CD4-positive, alpha-beta T cell (primary cell): ENCODE results near the gene FYN. TPM values are rescaled to one million over a fixed set of nuclear protein-coding genes. Genes with fewer than 3 reads are reported as not detected.

Source experiments
- ATAC-seq: fragments of 200-7000 bp; cut with Tn5 transposase; one replicate; pipeline ENCODE4 v1.10.0; 2022; ENCODE audit warnings: mild to moderate bottlenecking; ENCODE audit not compliant: poor library complexity
- CTCF ChIA-PET: fragments of 350-600 bp; sonication (Branson Sonifier 250); formaldehyde crosslinking; loops from one replicate; lab custom pipeline; 2021; ENCODE audit warnings: antibody characterized with exemption, inconsistent platforms; lab: Charles Lee
- POLR2A ChIA-PET: fragments of 350-600 bp; sonication (Branson Sonifier 250); formaldehyde crosslinking; loops from one replicate; lab custom pipeline; 2021; ENCODE audit warnings: antibody characterized with exemption, inconsistent platforms; lab: Charles Lee
- DNase-seq, 14 experiments: peaks; one replicate each; pipeline ENCODE4 v3.0.0-alpha.2; 2013 to 2020; ENCODE audit warnings: mixed read lengths in 2 of 14
- H3K27ac ChIP-seq, 2 donors: one replicate each; pipeline versions ENCODE4 v1.5.1 to v1.7.0; 2013; ENCODE audit warnings: low read length in 2 of 2, low read depth in 1 of 2, mild to moderate bottlenecking in 1 of 2
- H3K27me3 ChIP-seq, 2 experiments: 1 replicate in 1 of 2; 2 replicates in 1 of 2; pipeline versions ENCODE4 v1.6.1 to v1.7.0; 2013; ENCODE audit warnings: low read length in 2 of 2, control low read depth in 1 of 2, mild to moderate bottlenecking in 1 of 2, moderate library complexity in 1 of 2; ENCODE audit not compliant: insufficient read depth in 2 of 2, control insufficient read depth in 1 of 2
- H3K36me3 ChIP-seq: one replicate; pipeline ENCODE4 v1.6.1; 2013; ENCODE audit warnings: low read length, control low read depth; ENCODE audit not compliant: insufficient read depth
- H3K4me1 ChIP-seq: one replicate; pipeline ENCODE4 v1.6.1; 2013; ENCODE audit warnings: low read length, control low read depth; ENCODE audit not compliant: insufficient read depth
- H3K4me3 ChIP-seq: one replicate; pipeline ENCODE4 v1.5.1; 2013; ENCODE audit warnings: mild to moderate bottlenecking, low read length, moderate library complexity
- H3K9me3 ChIP-seq, 2 experiments: 1 replicate in 1 of 2; 2 replicates in 1 of 2; pipeline versions ENCODE4 v1.6.1 to v1.7.0; 2013; ENCODE audit warnings: low read length in 2 of 2, mild to moderate bottlenecking in 2 of 2, control low read depth in 1 of 2, moderate library complexity in 1 of 2; ENCODE audit not compliant: control insufficient read depth in 1 of 2, insufficient read depth in 1 of 2
- H3K27ac Mint-ChIP-seq: one replicate; pipeline ENCODE4 v1.8.0; 2020; ENCODE audit warnings: mixed read lengths
- H3K27me3 Mint-ChIP-seq: one replicate; pipeline ENCODE4 v1.8.0; 2021; ENCODE audit warnings: mixed read lengths
- H3K36me3 Mint-ChIP-seq: one replicate; pipeline ENCODE4 v1.8.0; 2021; ENCODE audit warnings: low read depth, mixed read lengths
- H3K4me1 Mint-ChIP-seq: one replicate; pipeline ENCODE4 v1.8.0; 2021; ENCODE audit warnings: low read depth, mixed read lengths
- H3K4me3 Mint-ChIP-seq: one replicate; pipeline ENCODE4 v1.8.0; 2020; ENCODE audit warnings: mild to moderate bottlenecking, mixed read lengths
- H3K9me3 Mint-ChIP-seq: one replicate; pipeline ENCODE4 v1.8.0; 2020; ENCODE audit warnings: mixed read lengths
- intact Hi-C, 2 experiments: fragments of 100-400 bp; cut with DNase I in 1 of 2; cut with micrococcal nuclease in 1 of 2; formaldehyde crosslinking; loops; one replicate each; pipeline versions ENCODE4 v1.15.1 to v1.9.0; 2023 to 2025; cut with DNase I, micrococcal nuclease
- total RNA-seq, 174 experiments: library from RNA in 2 of 174; stranded (reverse) in 2 of 174; gene quantifications; one replicate each; pipeline ENCODE4 v1.2.3 and lab custom pipeline; 2021 to 2026
- TF ChIP-seq, protein P1 (sequence below): fragments of 200-600 bp; IDR thresholded peaks from one replicate; pipeline ENCODE4 v1.8.0; 2022; ENCODE audit warnings: antibody characterized with exemption, mild to moderate bottlenecking

Gene FYN
- total RNA-seq, 2 experiments from 2014 or later: 419 TPM

GRCh38 chr6:111812060-111813038 lies 60.9 kb downstream of the FYN start:
- H3K27ac Mint-ChIP-seq: peak overlapping the region; percentile 91
- peak overlapping the region in 1 of 2 donors; percentile 43 for H3K27ac ChIP-seq
- TF ChIP-seq, protein P1, sequence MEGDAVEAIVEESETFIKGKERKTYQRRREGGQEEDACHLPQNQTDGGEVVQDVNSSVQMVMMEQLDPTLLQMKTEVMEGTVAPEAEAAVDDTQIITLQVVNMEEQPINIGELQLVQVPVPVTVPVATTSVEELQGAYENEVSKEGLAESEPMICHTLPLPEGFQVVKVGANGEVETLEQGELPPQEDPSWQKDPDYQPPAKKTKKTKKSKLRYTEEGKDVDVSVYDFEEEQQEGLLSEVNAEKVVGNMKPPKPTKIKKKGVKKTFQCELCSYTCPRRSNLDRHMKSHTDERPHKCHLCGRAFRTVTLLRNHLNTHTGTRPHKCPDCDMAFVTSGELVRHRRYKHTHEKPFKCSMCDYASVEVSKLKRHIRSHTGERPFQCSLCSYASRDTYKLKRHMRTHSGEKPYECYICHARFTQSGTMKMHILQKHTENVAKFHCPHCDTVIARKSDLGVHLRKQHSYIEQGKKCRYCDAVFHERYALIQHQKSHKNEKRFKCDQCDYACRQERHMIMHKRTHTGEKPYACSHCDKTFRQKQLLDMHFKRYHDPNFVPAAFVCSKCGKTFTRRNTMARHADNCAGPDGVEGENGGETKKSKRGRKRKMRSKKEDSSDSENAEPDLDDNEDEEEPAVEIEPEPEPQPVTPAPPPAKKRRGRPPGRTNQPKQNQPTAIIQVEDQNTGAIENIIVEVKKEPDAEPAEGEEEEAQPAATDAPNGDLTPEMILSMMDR: no peak
- H3K36me3 ChIP-seq: peaks cover 18% of the 10 kb centered on the region
- no peaks in the 10 kb centered on the region for H3K9me3 ChIP-seq
- intact Hi-C loops: no loop called here
- peak overlapping the region; percentile 46 for H3K4me3 Mint-ChIP-seq
- H3K4me1 Mint-ChIP-seq: peaks cover 90% of the 10 kb centered on the region
- no peak overlapping the region for H3K4me3 ChIP-seq
- ATAC-seq (peak; percentile 21), DNase-seq (peak in 3 of 14 experiments; percentile 22 to 49 (median 37))
- peaks cover 57% of the 10 kb centered on the region for H3K4me1 ChIP-seq
- H3K9me3 Mint-ChIP-seq: no peaks in the 10 kb centered on the region
- POLR2A ChIA-PET: interaction anchor here (0.6 to 1.9 kb wide), 5 partner anchors 12 to 102 kb away, joined by 3 to 7 read pairs (median 3); partner anchors contain the start of gene FYN
- H3K36me3 Mint-ChIP-seq: peaks cover 66% of the 10 kb centered on the region
- no peaks in the 10 kb centered on the region for H3K27me3 Mint-ChIP-seq
- H3K27me3 ChIP-seq: no peaks in the 10 kb centered on the region
- CTCF ChIA-PET: interaction anchor here (3.7 kb wide), 1 partner anchor 12 kb away, joined by 11 read pairs; no protein-coding TSS in a partner anchor

DNA sequence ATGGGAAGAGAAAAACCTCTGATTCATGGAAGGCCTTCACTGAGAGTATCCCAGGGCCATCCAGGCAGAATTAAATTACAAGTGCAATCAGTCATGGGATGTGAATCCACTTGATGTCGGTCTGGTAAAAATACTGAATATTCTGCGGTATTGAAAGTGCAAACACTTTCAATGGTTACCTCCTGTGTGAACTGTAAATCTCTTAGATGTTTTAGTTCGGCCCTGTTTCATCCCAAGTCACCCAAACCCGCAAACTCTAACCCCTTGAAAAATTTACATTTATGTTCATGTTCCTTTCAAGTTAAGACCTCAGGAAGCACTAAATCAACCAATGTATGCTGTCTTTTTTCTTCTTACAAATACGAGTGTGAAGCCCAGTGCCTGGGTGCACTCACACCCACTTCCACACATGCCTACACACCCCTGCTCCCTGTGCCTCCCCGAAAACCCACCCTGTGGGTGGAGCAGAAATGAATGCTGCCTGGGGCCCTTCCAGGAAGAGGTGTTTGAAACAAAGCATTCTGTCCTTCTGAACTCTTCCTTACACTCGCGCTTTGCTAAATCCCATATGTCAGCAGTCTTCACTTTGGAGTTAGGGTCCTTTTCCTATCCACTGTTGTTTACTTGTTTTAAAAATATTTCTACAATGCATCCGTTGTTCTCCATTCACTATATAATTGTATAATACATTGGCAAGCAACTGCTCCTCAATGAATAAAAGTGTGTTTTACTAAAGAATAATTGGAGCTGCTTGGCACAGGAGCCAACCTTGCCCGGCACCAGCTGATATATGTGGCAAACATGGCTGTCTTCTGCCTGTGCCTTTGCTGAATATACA lies 62.7 kb downstream of the FYN start:
- peaks cover 91% of the 10 kb centered on the region for H3K4me1 Mint-ChIP-seq
- Histone ChIP-seq H3K27ac (peak overlapping the region; percentile 38 to 42), H3K27me3 (no peaks in the 10 kb centered on the region), H3K9me3 (no peaks in the 10 kb centered on the region), H3K4me1 (peaks cover 74% of the 10 kb centered on the region), H3K36me3 (peaks cover 26% of the 10 kb centered on the region), H3K4me3 (peak overlapping the region; percentile 0)
- ChIA-PET POLR2A (interaction anchor here (0.7 to 1.9 kb wide), 8 partner anchors 10 to 197 kb away, joined by 3 to 7 read pairs (median 4); partner anchors contain the start of gene FYN), CTCF (interaction anchor here (1.0 to 1.3 kb wide), 3 partner anchors 10 to 33 kb away, joined by 3 read pairs; no protein-coding TSS in a partner anchor)
- H3K36me3 Mint-ChIP-seq: peaks cover 71% of the 10 kb centered on the region
- ATAC-seq (peak; percentile 5), DNase-seq (peak in 3 of 14 experiments; percentile 46 to 61 (median 50))
- no peaks in the 10 kb centered on the region for H3K27me3 Mint-ChIP-seq
- TF ChIP-seq, protein P1: no peak
- H3K9me3 Mint-ChIP-seq: no peaks in the 10 kb centered on the region
- H3K4me3 Mint-ChIP-seq: peak overlapping the region; percentile 46
- peak overlapping the region; percentile 91 for H3K27ac Mint-ChIP-seq
- intact Hi-C loops: loop anchor here (2.0 kb wide), 2 partner anchors 14 to 52 kb away; no protein-coding TSS in a partner anchor

- peaks cover 91% of the 10 kb centered on the region for H3K4me1 Mint-ChIP-seq
- H3K36me3 Mint-ChIP-seq: peaks cover 68% of the 10 kb centered on the region
- Histone ChIP-seq H3K27me3 (no peaks in the 10 kb centered on the region), H3K4me1 (peaks cover 79% of the 10 kb centered on the region), H3K9me3 (no peaks in the 10 kb centered on the region), H3K4me3 (no peak overlapping the region), H3K27ac (peak overlapping the region in 1 of 2 donors; percentile 19), H3K36me3 (peaks cover 26% of the 10 kb centered on the region)
- ATAC-seq (no peak), DNase-seq (no peak)
- no peaks in the 10 kb centered on the region for H3K9me3 Mint-ChIP-seq
- H3K4me3 Mint-ChIP-seq: peak overlapping the region; percentile 46
- POLR2A ChIA-PET: interaction anchor here (1.3 kb wide), 1 partner anchor 64 kb away, joined by 3 read pairs; the partner anchor contains the start of gene FYN
- TF ChIP-seq, protein P1: no peak
- CTCF ChIA-PET: interaction anchor here (1.3 to 1.5 kb wide), 2 partner anchors 34 to 173 kb away, joined by 3 read pairs; no protein-coding TSS in a partner anchor
- H3K27me3 Mint-ChIP-seq: no peaks in the 10 kb centered on the region
- intact Hi-C loops: loop anchor here (2.0 to 5.0 kb wide), 3 partner anchors 15 to 188 kb away; no protein-coding TSS in a partner anchor
- H3K27ac Mint-ChIP-seq: peak overlapping the region; percentile 91
Measured at GRCh38 chr6:111809766-111810165, 63.5 kb downstream of the FYN start.
